Prostate gland (tissue), 2 donors: ENCODE results near the gene SYNPO2. TPM values are rescaled to one million over a fixed set of nuclear protein-coding genes. Genes with fewer than 3 reads are reported as not detected.

Experiments
- DNase-seq: peaks from one replicate; pipeline ENCODE4 v3.0.0-alpha.2; 2019; ENCODE audit warnings: low spot score
- H3K27ac ChIP-seq, 2 donors: fragments of 200-600 bp; sonication (generic); 2 replicates each; pipeline ENCODE4 v1.5.1; 2017 to 2019
- H3K27me3 ChIP-seq: fragments of 200-600 bp; sonication (generic); replicated peaks from 2 replicates; pipeline ENCODE4 v1.5.1; 2019; ENCODE audit not compliant: insufficient read depth
- H3K36me3 ChIP-seq, 2 donors: fragments of 200-600 bp; sonication (generic); 1 replicate in 1 of 2; 2 replicates in 1 of 2; pipeline versions ENCODE4 v1.5.1 to v1.8.1; 2017 to 2019
- H3K4me1 ChIP-seq: fragments of 200-600 bp; sonication (generic); replicated peaks from 2 replicates; pipeline ENCODE4 v1.5.1; 2019
- H3K4me3 ChIP-seq, 2 donors: fragments of 200-600 bp; sonication (generic); 2 replicates each; pipeline ENCODE4 v1.5.1; 2017 to 2019
- H3K9me3 ChIP-seq: fragments of 200-600 bp; sonication (generic); 2 replicates; pipeline ENCODE4 v1.5.1; 2017
- CTCF ChIP-seq, 4 experiments: fragments of 200-600 bp in 2 of 4; fragments of 450-650 bp in 2 of 4; sonication (generic) in 2 of 4; IDR thresholded peaks; 1 replicate in 3 of 4; 2 replicates in 1 of 4; pipeline ENCODE4 v1.5.1; 2016 to 2019; ENCODE audit warnings: antibody characterized with exemption in 4 of 4, mild to moderate bottlenecking in 2 of 4, moderate library complexity in 2 of 4
- POLR2A ChIP-seq: fragments of 450-650 bp; IDR thresholded peaks from one replicate; pipeline ENCODE4 v1.6.1; 2016; ENCODE audit warnings: antibody characterized with exemption, mild to moderate bottlenecking
- POLR2AphosphoS5 ChIP-seq: sonication (generic); formaldehyde crosslinking; IDR thresholded peaks from one replicate; pipeline ENCODE4 v1.6.1; 2017; ENCODE audit warnings: antibody characterized with exemption
- WGBS: methylation state at CpG from one replicate; pipeline ENCODE4 v1.1.5; 2018; 5-methylcytosine and 5-hydroxymethylcytosine counted together
- intact Hi-C: fragments of 100-400 bp; cut with DNase I; formaldehyde crosslinking; loops from one replicate; pipeline ENCODE4 v1.14.2; 2022
- total RNA-seq, 2 donors: library from RNA; depleted of rRNA; stranded (reverse); fragments of >200 nt; gene quantifications; one replicate each; pipeline ENCODE4 v1.1.0, GENCODE V29; 2016

SYNPO2 gene
- total RNA-seq, 2 donors from 2014 or later, result 131 to 181 TPM

GRCh38 chr4:119039160-119039559 is 150.5 kb downstream of the SYNPO2 start:
- no peak overlapping the region for H3K27ac ChIP-seq

GRCh38 chr4:119039779-119040178 is 151.1 kb downstream of the SYNPO2 start:
- Histone ChIP-seq H3K27ac (peak overlapping the region in 1 of 2 donors; percentile 49), H3K4me3 (no peak overlapping the region), H3K9me3 (no peaks in the 10 kb centered on the region), H3K4me1 (no peaks in the 10 kb centered on the region), H3K27me3 (no peaks in the 10 kb centered on the region), H3K36me3 (no peaks in the 10 kb centered on the region)
- intact Hi-C loops, result loop anchor here (5.0 to 10.0 kb wide), 5 partner anchors 57 to 295 kb away; partner anchors contain the start of genes SYNPO2 and USP53
- TF ChIP-seq POLR2A, result no peak
- no peak for TF ChIP-seq POLR2AphosphoS5
- peak in 1 of 4 experiments; percentile 21 for TF ChIP-seq CTCF (IDR thresholded peaks at IDR 0.05)
- DNase-seq, result no peak
- 65% methylated on average over 4 of the region's 4 CpGs for WGBS

More at GRCh38 chr4:119039160-119039559, 150.5 kb downstream of the SYNPO2 start:
- H3K27me3 ChIP-seq, result no peaks in the 10 kb centered on the region
- no peaks in the 10 kb centered on the region for H3K4me1 ChIP-seq
- TF ChIP-seq POLR2AphosphoS5 (no peak), POLR2A (no peak), CTCF (IDR thresholded peaks at IDR 0.05) (no peak)
- no peak for DNase-seq
- intact Hi-C loops, result loop anchor here (5.0 to 10.0 kb wide), 3 partner anchors 57 to 294 kb away; partner anchors contain the start of gene SYNPO2
- H3K36me3 ChIP-seq, result no peaks in the 10 kb centered on the region
- no peaks in the 10 kb centered on the region for H3K9me3 ChIP-seq
- H3K4me3 ChIP-seq, result no peak overlapping the region
- 76% methylated on average over 1 of the region's 1 CpG for WGBS

- Histone ChIP-seq H3K4me3 (no peak overlapping the region), H3K27ac (peak overlapping the region; percentile 36 to 49), H3K27me3 (no peaks in the 10 kb centered on the region), H3K4me1 (no peaks in the 10 kb centered on the region), H3K9me3 (no peaks in the 10 kb centered on the region), H3K36me3 (no peaks in the 10 kb centered on the region)
- intact Hi-C loops, result loop anchor here (5.0 kb wide), 2 partner anchors 172 to 247 kb away; partner anchors contain the start of gene USP53
- 55% methylated on average over 3 of the region's 3 CpGs for WGBS
- DNase-seq, result no peak
- no peak for TF ChIP-seq CTCF (IDR thresholded peaks at IDR 0.05)
- TF ChIP-seq POLR2AphosphoS5, result no peak
These were observed 151.6 kb downstream of the SYNPO2 start for GRCh38 chr4:119040261-119040660.

GRCh38 chr4:119040694-119041185 is 152.1 kb downstream of the SYNPO2 start:
- TF ChIP-seq POLR2AphosphoS5, result no peak
- TF ChIP-seq CTCF (IDR thresholded peaks at IDR 0.05), result no peak
- no peak for TF ChIP-seq POLR2A
- Histone ChIP-seq H3K27ac (peak overlapping the region; percentile 36 to 49), H3K27me3 (no peaks in the 10 kb centered on the region), H3K4me1 (no peaks in the 10 kb centered on the region), H3K9me3 (no peaks in the 10 kb centered on the region), H3K36me3 (no peaks in the 10 kb centered on the region), H3K4me3 (no peak overlapping the region)
- 63% methylated on average over 2 of the region's 2 CpGs for WGBS
- DNase-seq, result no peak
- intact Hi-C loops, result loop anchor here (5.0 kb wide), 2 partner anchors 172 to 247 kb away; partner anchors contain the start of gene USP53

- 76% methylated on average over 2 of the region's 2 CpGs for WGBS
- DNase-seq, result no peak
- intact Hi-C loops, result loop anchor here (5.0 kb wide), 2 partner anchors 171 to 246 kb away; partner anchors contain the start of gene USP53
- Histone ChIP-seq H3K27me3 (no peaks in the 10 kb centered on the region), H3K36me3 (no peaks in the 10 kb centered on the region), H3K4me1 (no peaks in the 10 kb centered on the region), H3K27ac (peak overlapping the region; percentile 36 to 49), H3K9me3 (no peaks in the 10 kb centered on the region), H3K4me3 (no peak overlapping the region)
- TF ChIP-seq POLR2A (no peak), POLR2AphosphoS5 (no peak), CTCF (IDR thresholded peaks at IDR 0.05) (no peak)
These were observed 152.7 kb downstream of the SYNPO2 start for GRCh38 chr4:119041396-119041795.
